Activated T-helper 9 cell treated with anti-CD3 and anti-CD28 coated beads, Interleukin-2, amount 50 U/mL, for 16 hours (primary cell): ENCODE data around the gene RAD23B.
"Not testable (repeated sequence)": the region's sequence is repeated elsewhere in the genome, so short reads cannot be mapped to it uniquely, and the experiment has no call there.

ENCODE experiments used
- DNase-seq: peaks from one replicate; pipeline ENCODE4 v3.0.0-alpha.2; 2020; ENCODE audit warnings: low read depth

The RAD23B gene

GRCh38 chr9:107292821-107293542 is 9.9 kb downstream of the RAD23B start:
- no peak for DNase-seq

- no peak for DNase-seq
Observed at GRCh38 chr9:107293543-107294085, 10.5 kb downstream of the RAD23B start.

GRCh38 chr9:107294756-107295155 is 11.7 kb downstream of the RAD23B start:
- no peak for DNase-seq

GRCh38 chr9:107295995-107296394 is 12.9 kb downstream of the RAD23B start:
- DNase-seq, result no peak

- DNase-seq, result not testable (repeated sequence)
Observed at GRCh38 chr9:107296592-107296991, 13.5 kb downstream of the RAD23B start.

- DNase-seq, result no peak
Observed at GRCh38 chr9:107299437-107299836, 16.4 kb downstream of the RAD23B start.

- no peak for DNase-seq
Observed at GRCh38 chr9:107306308-107306707, 23.2 kb downstream of the RAD23B start.

GRCh38 chr9:107307331-107307730 is 24.3 kb downstream of the RAD23B start:
- no peak for DNase-seq

- no peak for DNase-seq
Observed at GRCh38 chr9:107308461-107308860, 25.4 kb downstream of the RAD23B start.

- DNase-seq, result no peak
Observed at GRCh38 chr9:107309271-107309670, 26.2 kb downstream of the RAD23B start.

- DNase-seq, result no peak
Observed at GRCh38 chr9:107312376-107313050, 29.4 kb downstream of the RAD23B start.

GRCh38 chr9:107313555-107314096 is 30.5 kb downstream of the RAD23B start:
- DNase-seq, result no peak

GRCh38 chr9:107314763-107315162 is 31.7 kb downstream of the RAD23B start:
- DNase-seq, result no peak

- no peak for DNase-seq
Observed at GRCh38 chr9:107316795-107317661, 33.9 kb downstream of the RAD23B start.

- no peak for DNase-seq
Observed at GRCh38 chr9:107322643-107323042, 39.6 kb downstream of the RAD23B start.

GRCh38 chr9:107323836-107324585 is 40.9 kb downstream of the RAD23B start:
- DNase-seq, result no peak

- DNase-seq, result no peak
Observed at GRCh38 chr9:107325842-107326241, 42.8 kb downstream of the RAD23B start.

- no peak for DNase-seq
Observed at GRCh38 chr9:107328510-107328909, 45.4 kb downstream of the RAD23B start.

- no peak for DNase-seq
Observed at GRCh38 chr9:107330420-107330819, 47.3 kb downstream of the RAD23B start.

- no peak for DNase-seq
Observed at GRCh38 chr9:107332883-107333282, 49.8 kb downstream of the RAD23B start.

- no peak for DNase-seq
Observed at GRCh38 chr9:107333363-107333762, 50.3 kb downstream of the RAD23B start.
